GM18909 (cell line): ENCODE data around the gene CHCHD4.

Source experiments
- ATAC-seq: cut with Tn5 transposase; IDR thresholded peaks from one replicate; pipeline ENCODE4 v1.9.1; 2021; ENCODE audit warnings: mild to moderate bottlenecking; ENCODE audit not compliant: unreplicated experiment, poor library complexity

The CHCHD4 gene

GRCh38 chr3:14150491-14151230 lies 26.0 kb upstream of the CHCHD4 start:
- ATAC-seq = no peak

DNA sequence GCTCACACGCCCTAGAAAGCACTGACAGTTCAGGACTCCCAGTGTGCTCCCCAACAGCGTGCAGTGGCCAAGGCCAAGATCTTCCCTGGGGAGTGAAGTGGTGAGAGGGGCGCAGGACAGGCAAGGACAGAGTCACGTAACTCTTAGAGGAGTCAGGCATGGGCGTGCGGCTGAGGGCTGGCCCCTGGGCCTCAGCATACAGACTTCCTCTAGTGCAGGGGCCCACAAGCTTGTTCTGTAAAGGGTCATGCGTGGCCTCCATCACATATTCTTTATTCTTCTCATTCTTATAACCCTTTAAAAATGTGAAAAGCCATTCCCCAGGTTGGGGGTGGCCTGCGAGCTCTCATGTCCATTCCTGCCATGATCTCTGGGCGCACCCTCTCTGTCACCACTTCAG lies 25.4 kb upstream of the CHCHD4 start:
- ATAC-seq = no peak

GRCh38 chr3:14148041-14148985 lies 23.6 kb upstream of the CHCHD4 start:
- ATAC-seq = no peak

DNA sequence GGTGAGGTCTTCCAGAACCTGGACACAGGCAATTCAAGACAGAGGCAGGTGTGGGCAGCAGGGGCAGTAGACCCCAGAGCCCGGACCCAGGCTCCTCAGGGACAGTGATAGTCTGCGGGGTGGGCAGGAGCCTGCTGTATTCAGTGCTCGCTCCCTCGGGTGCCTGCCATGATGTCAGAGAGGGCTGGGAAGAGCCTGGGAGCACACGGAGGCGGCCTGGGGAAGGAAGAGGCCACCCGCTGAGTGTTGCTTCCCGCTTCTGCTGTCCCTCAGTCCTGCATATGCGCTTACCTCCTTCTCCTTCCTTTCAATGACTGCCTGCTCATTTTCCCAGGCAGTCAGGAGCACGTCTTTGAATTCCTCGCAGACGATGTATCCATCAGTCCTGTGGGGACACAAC lies 22.9 kb upstream of the CHCHD4 start:
- no peak for ATAC-seq

- ATAC-seq = no peak
Observed at GRCh38 chr3:14147066-14147435, 22.4 kb upstream of the CHCHD4 start.

GRCh38 chr3:14146381-14147065 lies 21.9 kb upstream of the CHCHD4 start:
- no peak for ATAC-seq

- no peak for ATAC-seq
Observed at GRCh38 chr3:14145670-14146380, 21.2 kb upstream of the CHCHD4 start.

DNA sequence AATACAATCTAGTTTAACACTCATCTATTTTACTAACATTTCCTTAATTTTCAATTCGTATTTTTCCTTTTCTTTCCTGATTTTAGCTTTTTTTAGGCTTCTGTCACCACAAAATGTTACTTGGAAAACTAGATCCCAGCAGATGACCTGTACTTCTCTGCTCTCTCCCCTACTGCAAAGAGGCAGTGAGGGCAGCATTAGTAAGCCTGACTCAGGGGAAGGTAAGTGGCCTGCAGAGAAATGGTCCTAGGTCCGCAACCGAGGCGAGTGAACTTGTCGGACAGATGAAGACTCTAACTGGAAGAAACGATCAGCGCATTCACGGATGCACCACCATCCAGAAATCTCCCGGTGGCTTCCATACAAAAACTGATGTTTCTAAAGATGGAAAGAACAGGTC lies 20.6 kb upstream of the CHCHD4 start:
- ATAC-seq = no peak

GRCh38 chr3:14144423-14145075 lies 19.9 kb upstream of the CHCHD4 start:
- ATAC-seq = peak; percentile 93

DNA sequence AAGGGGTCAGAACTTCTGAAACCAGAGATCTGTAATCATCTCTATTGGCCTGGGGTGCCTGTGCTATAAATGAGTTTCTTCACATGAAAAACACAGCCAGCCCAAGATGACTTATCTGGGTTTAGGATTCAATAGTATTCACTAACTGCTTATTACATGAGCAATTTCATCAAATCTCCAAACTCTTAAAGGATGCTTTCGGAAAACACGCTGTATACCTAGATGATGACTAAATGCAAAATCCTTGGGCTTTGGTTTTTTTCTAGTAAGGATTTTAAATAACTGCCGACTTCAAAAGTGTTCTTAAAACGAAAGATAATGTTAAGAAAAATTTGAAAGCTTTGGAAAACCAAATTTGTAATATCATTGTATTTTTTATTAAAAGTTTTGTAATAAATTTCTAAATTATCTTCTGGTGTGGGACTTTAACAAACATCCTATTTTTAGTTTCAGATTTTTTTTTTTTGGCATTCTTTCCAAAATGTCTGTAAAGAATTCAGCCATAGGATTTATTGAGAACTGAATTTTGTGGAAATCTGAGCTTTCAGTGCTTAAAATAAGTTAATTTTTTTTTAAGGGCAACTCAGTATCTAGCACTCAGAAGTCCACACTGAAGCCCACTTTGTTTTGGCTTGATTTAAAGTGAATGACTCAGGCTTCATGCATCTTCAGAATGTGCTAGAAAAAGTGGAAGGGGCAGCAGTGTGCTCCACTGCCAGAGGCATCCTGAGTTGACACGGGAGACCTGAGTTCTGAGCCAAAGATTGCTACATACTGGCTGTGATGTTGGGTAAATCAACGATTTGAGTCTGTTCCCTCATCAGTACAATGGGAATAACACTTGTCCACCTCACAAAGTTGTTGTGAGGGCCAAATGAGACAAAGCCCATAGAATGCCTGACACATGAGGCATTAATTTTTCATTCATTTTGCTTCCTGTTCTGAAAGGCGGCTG lies 18.9 kb upstream of the CHCHD4 start:
- ATAC-seq = no peak

GRCh38 chr3:14142567-14143270 lies 18.0 kb upstream of the CHCHD4 start:
- no peak for ATAC-seq

DNA sequence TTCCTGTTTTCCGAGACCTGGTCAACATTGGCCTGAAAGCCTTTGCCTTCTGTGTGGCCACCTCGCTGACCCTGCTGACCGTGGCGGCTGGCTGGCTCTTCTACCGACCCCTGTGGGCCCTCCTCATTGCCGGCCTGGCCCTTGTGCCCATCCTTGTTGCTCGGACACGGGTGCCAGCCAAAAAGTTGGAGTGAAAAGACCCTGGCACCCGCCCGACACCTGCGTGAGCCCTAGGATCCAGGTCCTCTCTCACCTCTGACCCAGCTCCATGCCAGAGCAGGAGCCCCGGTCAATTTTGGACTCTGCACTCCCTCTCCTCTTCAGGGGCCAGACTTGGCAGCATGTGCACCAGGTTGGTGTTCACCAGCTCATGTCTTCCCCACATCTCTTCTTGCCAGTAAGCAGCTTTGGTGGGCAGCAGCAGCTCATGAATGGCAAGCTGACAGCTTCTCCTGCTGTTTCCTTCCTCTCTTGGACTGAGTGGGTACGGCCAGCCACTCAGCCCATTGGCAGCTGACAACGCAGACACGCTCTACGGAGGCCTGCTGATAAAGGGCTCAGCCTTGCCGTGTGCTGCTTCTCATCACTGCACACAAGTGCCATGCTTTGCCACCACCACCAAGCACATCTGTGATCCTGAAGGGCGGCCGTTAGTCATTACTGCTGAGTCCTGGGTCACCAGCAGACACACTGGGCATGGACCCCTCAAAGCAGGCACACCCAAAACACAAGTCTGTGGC lies 17.1 kb upstream of the CHCHD4 start:
- no peak for ATAC-seq

DNA sequence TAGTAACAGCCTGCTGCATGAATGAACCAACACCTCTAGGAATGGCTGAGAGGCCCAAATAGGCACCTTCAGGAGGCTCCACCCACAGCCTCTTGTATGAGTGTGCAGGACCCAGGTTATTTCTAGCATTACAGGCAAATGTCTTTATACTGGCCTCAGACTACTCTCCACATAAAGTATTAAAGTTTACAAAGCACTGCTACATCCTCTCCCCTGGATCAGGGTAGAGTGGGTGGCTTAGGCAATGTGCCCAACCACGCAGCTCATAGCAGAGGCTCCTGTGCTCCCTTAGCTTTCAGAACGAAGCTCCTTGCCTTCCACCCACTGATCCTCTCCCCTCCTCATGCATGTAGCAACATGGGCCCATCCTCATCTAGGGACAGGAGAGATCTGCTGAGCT lies 16.5 kb upstream of the CHCHD4 start:
- ATAC-seq = no peak

GRCh38 chr3:14140668-14141067 lies 16.0 kb upstream of the CHCHD4 start:
- no peak for ATAC-seq

DNA sequence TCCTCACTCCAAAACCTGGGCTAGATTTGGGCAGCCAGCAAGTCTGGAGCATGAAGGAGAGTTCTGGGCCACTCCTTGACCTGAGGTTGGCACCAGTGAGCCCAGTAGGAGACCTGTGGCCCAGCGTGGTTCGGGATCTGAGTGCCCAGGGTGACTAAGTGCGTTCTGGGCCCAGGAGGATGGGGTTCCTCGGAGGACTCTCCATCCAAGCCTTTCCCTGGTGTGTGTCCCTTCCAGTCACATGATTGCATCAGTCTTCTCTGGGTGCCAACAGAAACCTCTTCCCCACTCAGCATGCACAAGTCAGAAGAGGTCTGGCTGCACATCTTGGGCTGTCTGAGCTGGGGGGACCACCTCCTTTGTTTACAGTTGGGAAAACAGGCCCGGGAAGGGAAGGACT lies 15.1 kb upstream of the CHCHD4 start:
- ATAC-seq = no peak

- no peak for ATAC-seq
Observed at GRCh38 chr3:14138878-14139655, 14.4 kb upstream of the CHCHD4 start.
